GM12872 (cell line): ENCODE results near the gene EP400.

ENCODE experiments used
- TF ChIP-seq, protein P1 (sequence below): IDR thresholded peaks from 3 replicates; pipeline ENCODE4 v1.5.1; 2011; ENCODE audit warnings: low read depth, mild to moderate bottlenecking, low read length, moderate library complexity; ENCODE audit not compliant: insufficient read depth

Gene EP400

DNA sequence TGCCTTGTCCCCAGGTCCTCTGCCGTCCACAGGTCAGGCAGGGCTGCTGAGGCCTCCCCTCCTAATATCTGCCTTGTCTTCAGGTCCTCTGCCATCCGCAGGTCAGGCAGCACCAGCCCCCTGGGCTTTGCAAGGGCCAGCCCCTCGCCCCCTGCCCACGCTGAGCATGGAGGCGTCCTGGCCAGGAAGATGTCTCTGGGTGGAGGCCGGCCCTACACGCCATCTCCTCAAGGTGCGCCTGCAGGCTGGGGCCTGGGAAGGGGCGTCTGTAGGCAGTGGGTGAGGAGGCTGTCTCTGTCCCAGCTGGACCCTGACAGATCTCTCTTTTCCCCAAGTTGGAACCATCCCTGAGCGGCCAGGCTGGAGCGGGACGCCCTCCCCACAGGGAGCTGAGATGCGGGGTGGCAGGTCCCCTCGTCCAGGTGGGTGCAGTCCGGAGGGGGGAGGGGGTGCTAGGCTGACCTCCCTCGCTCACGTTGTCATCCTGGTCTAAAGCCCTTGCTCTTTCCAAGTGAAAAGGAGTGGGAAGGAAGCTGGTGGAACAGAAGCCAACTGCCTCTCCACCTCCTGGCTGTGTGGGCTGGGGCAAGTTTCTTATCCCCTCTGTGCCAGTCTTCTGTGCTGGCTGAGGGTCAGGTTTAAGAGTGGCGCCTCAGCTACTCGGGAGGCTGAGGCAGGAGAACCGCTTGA lies 34.6 kb upstream of the EP400 start:
- TF ChIP-seq, protein P1, sequence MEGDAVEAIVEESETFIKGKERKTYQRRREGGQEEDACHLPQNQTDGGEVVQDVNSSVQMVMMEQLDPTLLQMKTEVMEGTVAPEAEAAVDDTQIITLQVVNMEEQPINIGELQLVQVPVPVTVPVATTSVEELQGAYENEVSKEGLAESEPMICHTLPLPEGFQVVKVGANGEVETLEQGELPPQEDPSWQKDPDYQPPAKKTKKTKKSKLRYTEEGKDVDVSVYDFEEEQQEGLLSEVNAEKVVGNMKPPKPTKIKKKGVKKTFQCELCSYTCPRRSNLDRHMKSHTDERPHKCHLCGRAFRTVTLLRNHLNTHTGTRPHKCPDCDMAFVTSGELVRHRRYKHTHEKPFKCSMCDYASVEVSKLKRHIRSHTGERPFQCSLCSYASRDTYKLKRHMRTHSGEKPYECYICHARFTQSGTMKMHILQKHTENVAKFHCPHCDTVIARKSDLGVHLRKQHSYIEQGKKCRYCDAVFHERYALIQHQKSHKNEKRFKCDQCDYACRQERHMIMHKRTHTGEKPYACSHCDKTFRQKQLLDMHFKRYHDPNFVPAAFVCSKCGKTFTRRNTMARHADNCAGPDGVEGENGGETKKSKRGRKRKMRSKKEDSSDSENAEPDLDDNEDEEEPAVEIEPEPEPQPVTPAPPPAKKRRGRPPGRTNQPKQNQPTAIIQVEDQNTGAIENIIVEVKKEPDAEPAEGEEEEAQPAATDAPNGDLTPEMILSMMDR, result no peak

DNA sequence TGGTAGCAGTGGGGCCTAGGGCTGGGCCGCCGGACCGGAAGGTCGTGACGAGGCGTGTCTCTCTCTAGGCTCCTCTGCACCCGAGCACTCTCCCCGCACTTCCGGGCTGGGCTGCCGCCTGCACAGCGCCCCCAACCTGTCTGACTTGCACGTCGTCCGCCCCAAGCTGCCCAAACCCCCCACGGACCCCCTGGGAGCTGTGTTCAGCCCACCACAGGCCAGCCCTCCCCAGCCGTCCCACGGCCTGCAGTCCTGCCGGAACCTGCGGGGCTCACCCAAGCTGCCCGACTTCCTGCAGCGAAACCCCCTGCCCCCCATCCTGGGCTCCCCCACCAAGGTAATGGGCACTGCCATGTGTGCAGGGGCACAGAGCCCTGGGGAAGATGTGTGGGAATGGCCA lies 33.9 kb upstream of the EP400 start:
- TF ChIP-seq, protein P1, result no peak

DNA sequence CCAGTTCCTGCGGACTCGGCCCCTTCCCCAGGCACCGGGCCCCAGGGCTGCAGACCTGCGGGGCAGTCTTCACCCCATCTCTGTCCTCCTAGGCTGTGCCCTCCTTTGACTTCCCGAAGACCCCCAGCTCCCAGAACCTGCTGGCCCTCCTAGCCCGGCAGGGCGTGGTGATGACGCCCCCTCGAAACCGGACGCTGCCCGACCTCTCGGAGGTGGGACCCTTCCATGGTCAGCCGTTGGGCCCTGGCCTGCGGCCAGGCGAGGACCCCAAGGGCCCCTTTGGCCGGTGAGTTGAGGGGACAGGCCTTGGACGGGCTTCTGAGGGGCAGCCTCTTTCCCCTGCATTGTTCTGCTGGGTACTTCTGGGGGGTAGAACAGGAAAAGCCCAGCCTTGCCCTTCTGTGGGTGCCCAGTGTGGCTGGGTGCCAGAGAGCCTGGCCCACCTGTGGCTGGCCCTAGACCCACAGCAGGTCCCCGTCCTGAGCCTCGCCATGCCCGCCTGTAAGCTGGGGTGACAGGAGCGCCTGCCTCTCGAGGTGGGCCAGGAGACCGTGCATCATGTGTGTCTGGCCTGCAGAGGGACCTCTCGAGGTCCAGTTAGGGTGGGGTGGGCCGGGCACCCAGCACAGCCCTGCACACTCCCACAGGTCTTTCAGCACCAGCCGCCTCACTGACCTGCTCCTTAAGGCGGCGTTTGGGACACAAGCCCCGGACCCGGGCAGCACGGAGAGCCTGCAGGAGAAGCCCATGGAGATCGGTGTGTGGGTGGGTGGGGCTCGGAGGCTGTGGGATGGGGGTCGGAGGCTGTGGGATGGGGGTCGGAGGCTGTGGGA lies 33.2 kb upstream of the EP400 start:
- TF ChIP-seq, protein P1, result no peak

DNA sequence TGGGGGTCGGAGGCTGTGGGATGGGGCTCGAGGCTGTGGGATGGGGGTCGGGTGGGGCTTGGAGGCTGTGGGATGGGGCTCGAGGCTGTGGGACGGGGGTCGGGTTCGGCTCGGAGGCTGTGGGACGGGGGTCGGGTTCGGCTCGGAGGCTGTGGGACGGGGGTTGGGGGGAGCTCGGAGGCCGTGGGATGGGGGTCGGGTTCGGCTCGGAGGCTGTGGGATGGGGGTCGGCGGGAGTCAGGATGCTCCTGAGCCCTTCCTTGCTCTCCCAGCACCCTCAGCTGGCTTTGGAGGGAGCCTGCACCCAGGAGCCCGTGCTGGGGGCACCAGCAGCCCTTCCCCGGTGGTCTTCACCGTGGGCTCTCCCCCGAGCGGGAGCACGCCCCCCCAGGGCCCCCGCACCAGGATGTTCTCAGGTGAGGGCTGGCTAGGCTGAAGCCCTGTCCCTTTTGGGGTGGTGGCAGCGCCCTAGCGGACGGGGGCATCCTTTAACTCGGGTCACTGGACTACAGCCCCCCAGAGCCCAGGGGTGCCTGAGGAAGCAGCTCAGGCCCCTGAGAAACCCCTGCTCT lies 32.5 kb upstream of the EP400 start:
- TF ChIP-seq, protein P1, result no peak

DNA sequence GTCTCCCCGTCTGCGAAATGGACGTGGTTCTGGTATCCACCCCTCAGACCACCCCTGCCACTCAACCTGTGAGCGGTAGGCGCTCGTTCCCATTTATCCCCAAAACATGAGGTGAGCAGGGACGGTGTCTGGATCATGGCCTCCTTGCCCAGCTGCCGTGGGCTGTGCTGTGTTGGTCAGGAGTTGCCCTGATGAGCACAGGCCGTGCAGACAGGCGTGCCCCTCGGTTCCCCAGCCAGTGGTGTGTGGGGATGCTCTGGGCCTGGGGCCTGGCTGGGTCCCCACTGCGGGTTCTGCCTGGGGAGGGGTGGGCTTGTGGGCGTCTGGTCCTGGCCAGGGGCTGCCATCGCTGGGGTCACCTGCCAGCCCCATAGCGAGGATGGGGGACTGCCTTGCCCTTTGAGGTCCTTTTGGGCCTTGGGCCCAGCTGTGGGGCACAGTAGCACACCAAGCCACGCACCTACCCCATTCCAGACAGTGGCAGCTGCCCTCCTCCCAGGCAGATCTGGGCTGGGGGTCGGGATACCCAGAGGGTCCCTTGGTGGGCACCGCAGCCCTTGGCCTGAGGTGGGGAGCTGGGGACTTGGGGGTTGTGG lies 31.9 kb upstream of the EP400 start:
- TF ChIP-seq, protein P1, result no peak

DNA sequence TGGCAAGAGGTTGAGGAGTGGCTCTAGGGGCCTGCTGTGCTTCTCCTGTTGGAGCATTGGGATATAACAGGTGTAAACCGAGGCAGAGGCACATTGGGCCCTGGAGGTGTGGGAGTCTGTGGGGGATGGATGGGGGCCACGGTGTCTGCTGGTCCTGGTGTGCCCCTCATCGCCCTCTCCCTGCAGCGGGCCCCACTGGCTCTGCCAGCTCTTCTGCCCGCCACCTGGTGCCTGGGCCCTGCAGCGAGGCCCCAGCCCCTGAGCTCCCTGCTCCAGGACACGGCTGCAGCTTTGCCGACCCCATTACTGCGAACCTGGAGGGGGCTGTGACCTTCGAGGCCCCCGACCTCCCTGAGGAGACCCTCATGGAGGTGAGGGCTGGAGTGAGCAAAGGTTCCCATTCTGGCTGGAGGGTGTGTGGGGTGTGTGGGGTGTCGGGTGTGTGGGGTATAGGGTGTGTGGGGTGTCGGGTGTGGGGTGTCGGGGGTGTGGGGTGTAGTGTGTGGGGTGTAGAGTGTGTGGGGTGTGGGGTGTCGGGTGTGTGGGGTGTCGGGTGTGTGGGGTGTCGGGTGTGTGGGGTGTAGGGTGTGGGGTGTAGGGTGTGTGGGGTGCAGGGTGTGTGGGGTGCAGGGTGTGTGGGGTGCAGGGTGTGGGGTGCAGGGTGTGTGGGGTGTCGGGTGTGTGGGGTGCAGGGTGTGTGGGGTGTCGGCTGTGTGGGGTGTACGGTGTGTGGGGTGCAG lies 31.3 kb upstream of the EP400 start:
- TF ChIP-seq, protein P1, result no peak

DNA sequence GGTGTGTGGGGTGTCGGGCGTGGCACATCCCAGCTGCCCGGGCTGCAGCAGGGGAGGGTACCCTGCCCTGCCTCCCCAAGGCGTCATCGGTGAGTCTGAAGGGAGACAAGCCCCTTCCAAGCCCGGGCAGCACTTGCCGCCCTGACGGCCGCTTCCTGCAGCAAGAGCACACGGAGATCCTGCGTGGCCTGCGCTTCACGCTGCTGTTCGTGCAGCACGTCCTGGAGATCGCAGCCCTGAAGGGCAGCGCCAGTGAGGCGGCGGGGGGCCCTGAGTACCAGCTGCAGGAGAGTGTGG lies 30.7 kb upstream of the EP400 start:
- TF ChIP-seq, protein P1, result no peak
